HEK293 (cell line): ENCODE data around the gene PHACTR3.

ENCODE experiments used
- CTCF ChIA-PET: fragments of 350-600 bp; formaldehyde crosslinking; extraction: SDS; loops from one replicate; lab custom pipeline; 2021; ENCODE audit warnings: antibody characterized with exemption; lab: Yijun Ruan, JAX
- POLR2A ChIA-PET: fragments of 300-600 bp; formaldehyde crosslinking; extraction: SDS; loops from one replicate; lab custom pipeline; 2020; ENCODE audit warnings: antibody characterized with exemption, inconsistent platforms; lab: Yijun Ruan, JAX
- H3K27ac ChIP-seq: fragments of 200-500 bp; sonication (Bioruptor generic); 2 replicates; pipeline ENCODE4 v1.5.1; 2014; ENCODE audit warnings: low read depth, low read length, control low read depth, inconsistent platforms; ENCODE audit errors: extremely low read depth
- H3K36me3 ChIP-seq, 2 experiments: fragments of 200-500 bp in 1 of 2; sonication (Bioruptor generic) in 1 of 2; 1 replicate in 1 of 2; 2 replicates in 1 of 2; pipeline ENCODE4 v1.5.1; 2014 to 2017; ENCODE audit warnings: inconsistent platforms in 2 of 2, low read length in 2 of 2; ENCODE audit not compliant: control insufficient read depth in 2 of 2, insufficient read depth in 1 of 2
- H3K4me1 ChIP-seq: fragments of 200-500 bp; sonication (Bioruptor generic); 2 replicates; pipeline ENCODE4 v1.5.1; 2014; ENCODE audit warnings: mild to moderate bottlenecking, low read length, inconsistent platforms; ENCODE audit not compliant: control insufficient read depth, insufficient read depth
- H3K4me3 ChIP-seq: 2 replicates; pipeline ENCODE4 v1.5.1; 2011; ENCODE audit warnings: low read depth, mild to moderate bottlenecking, control low read depth, low read length, moderate library complexity
- H3K9me3 ChIP-seq: fragments of 200-500 bp; sonication (Bioruptor generic); 2 replicates; pipeline ENCODE4 v1.5.1; 2014; ENCODE audit warnings: low read depth, low read length, inconsistent platforms; ENCODE audit not compliant: control insufficient read depth, insufficient read depth
- HOXA7 ChIP-seq: sonication (generic); formaldehyde crosslinking; IDR thresholded peaks from 2 replicates; pipeline ENCODE4 v1.8.1; 2022; ENCODE audit warnings: missing genetic modification reagents, borderline replicate concordance
- KLF16 ChIP-seq: fragments of 450-650 bp; formaldehyde crosslinking; IDR thresholded peaks from 2 replicates; pipeline ENCODE4 v1.5.1; 2017; ENCODE audit warnings: missing biosample characterization, missing genetic modification characterization
- KLF7 ChIP-seq: fragments of 450-650 bp; formaldehyde crosslinking; IDR thresholded peaks from 2 replicates; pipeline ENCODE4 v1.5.1; 2016; ENCODE audit warnings: missing biosample characterization, missing genetic modification characterization, borderline replicate concordance
- MYNN ChIP-seq: fragments of 450-650 bp; formaldehyde crosslinking; IDR thresholded peaks from 2 replicates; pipeline ENCODE4 v1.5.1; 2016; ENCODE audit warnings: missing biosample characterization, missing genetic modification characterization, borderline replicate concordance
- ZFHX2 ChIP-seq: fragments of 450-650 bp; formaldehyde crosslinking; conservative IDR thresholded peaks from 2 replicates; pipeline ENCODE4 v1.5.1; 2016; ENCODE audit warnings: missing biosample characterization, missing genetic modification characterization
- ZFP3 ChIP-seq: fragments of 450-650 bp; formaldehyde crosslinking; IDR thresholded peaks from 2 replicates; pipeline ENCODE4 v1.5.1; 2016; ENCODE audit warnings: low read depth, missing biosample characterization, missing genetic modification characterization
- ZNF2 ChIP-seq: fragments of 450-650 bp; formaldehyde crosslinking; IDR thresholded peaks from 2 replicates; pipeline ENCODE4 v1.5.1; 2016; ENCODE audit warnings: missing biosample characterization, missing genetic modification characterization
- ZNF214 ChIP-seq: fragments of 450-650 bp; formaldehyde crosslinking; IDR thresholded peaks from 2 replicates; pipeline ENCODE4 v1.5.1; 2017; ENCODE audit warnings: missing biosample characterization, mild to moderate bottlenecking, missing genetic modification characterization, borderline replicate concordance
- ZNF510 ChIP-seq: fragments of 450-650 bp; formaldehyde crosslinking; IDR thresholded peaks from 2 replicates; pipeline ENCODE4 v1.5.1; 2018; ENCODE audit warnings: mild to moderate bottlenecking, missing genetic modification characterization, missing biosample characterization; ENCODE audit not compliant: insufficient replicate concordance
- ZNF529 ChIP-seq: fragments of 450-650 bp; formaldehyde crosslinking; IDR thresholded peaks from 2 replicates; pipeline ENCODE4 v1.5.1; 2017; ENCODE audit warnings: missing genetic modification characterization, missing biosample characterization; ENCODE audit not compliant: insufficient replicate concordance
- ZNF548 ChIP-seq: fragments of 450-650 bp; formaldehyde crosslinking; IDR thresholded peaks from 2 replicates; pipeline ENCODE4 v1.5.1; 2016; ENCODE audit warnings: missing biosample characterization, missing genetic modification characterization
- ZNF560 ChIP-seq: fragments of 450-650 bp; formaldehyde crosslinking; IDR thresholded peaks from 2 replicates; pipeline ENCODE4 v1.5.1; 2017; ENCODE audit warnings: missing biosample characterization, missing genetic modification characterization, borderline replicate concordance
- ZNF585B ChIP-seq: fragments of 450-650 bp; formaldehyde crosslinking; IDR thresholded peaks from 2 replicates; pipeline ENCODE4 v1.5.1; 2016; ENCODE audit warnings: missing biosample characterization, missing genetic modification characterization
- ZNF707 ChIP-seq: fragments of 450-650 bp; formaldehyde crosslinking; IDR thresholded peaks from 2 replicates; pipeline ENCODE4 v1.5.1; 2016; ENCODE audit warnings: missing biosample characterization, missing genetic modification characterization
- TF ChIP-seq, protein P1 (sequence below): fragments of 450-650 bp; formaldehyde crosslinking; IDR thresholded peaks from 2 replicates; pipeline ENCODE4 v1.5.0; 2017; ENCODE audit warnings: missing biosample characterization, missing genetic modification characterization, borderline replicate concordance
- TF ChIP-seq, protein P2 (sequence below): fragments of 450-650 bp; formaldehyde crosslinking; IDR thresholded peaks from 2 replicates; pipeline ENCODE4 v1.5.1; 2016; ENCODE audit warnings: missing biosample characterization, missing genetic modification characterization
- TF ChIP-seq, protein P3 (sequence below): fragments of 450-650 bp; formaldehyde crosslinking; IDR thresholded peaks from 2 replicates; pipeline ENCODE4 v1.5.1; 2016; ENCODE audit warnings: missing biosample characterization, missing genetic modification characterization

The PHACTR3 gene

DNA sequence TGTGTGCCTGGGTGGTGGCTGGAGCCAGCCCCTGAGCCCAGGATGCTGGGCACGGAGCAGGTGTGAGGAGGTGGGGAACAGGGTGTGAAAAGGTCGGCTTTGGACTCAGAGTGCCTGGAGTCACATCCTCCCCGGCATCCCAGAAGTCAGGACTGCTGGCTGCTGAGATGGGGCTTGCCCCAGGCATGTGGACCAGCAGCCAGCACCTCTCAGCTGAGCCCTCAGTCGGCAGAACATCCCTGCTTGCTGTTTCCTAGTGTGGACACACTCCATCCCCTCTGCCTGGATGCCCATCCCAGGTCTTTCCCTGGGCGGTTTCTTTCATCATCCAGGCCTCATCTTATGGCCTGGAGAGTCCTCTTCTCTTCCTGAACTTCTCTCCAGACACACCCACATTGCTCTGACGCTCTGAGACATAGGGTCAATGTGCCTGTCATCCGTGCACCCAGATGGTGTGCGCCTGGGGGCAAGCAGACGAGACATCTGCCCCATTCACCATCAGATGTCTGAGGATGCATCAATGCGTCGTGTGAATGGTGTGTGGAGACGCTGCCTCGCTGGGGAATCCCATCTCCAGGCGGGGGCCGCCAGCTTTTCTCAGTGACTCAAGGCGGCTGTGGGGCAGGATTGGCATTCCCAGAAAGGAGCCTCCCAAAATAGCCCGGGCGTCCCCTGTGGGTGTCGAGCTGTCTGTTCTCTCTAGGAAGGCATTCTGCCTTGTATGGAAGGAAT, 224.9 kb downstream of the PHACTR3 start:
- Histone ChIP-seq H3K4me3 (no peak overlapping the region), H3K36me3 (no peaks in the 10 kb centered on the region), H3K4me1 (no peaks in the 10 kb centered on the region), H3K9me3 (no peaks in the 10 kb centered on the region), H3K27ac (no peak overlapping the region)
- POLR2A ChIA-PET: no interaction called here
- CTCF ChIA-PET: interaction anchor here (1.0 to 1.3 kb wide), 2 partner anchors 21 to 46 kb away, joined by 3 to 4 read pairs; no protein-coding TSS in a partner anchor
- TF ChIP-seq ZNF2 (no peak), ZNF510 (tag by site-specific recombination) (no peak), KLF7 (no peak), ZFHX2 (tag by site-specific recombination) (no peak), ZNF707 (tag by site-specific recombination) (no peak), ZNF529 (tag by site-specific recombination) (no peak), ZFP3 (tag by site-specific recombination) (no peak), KLF16 (tag by site-specific recombination) (no peak), ZNF214 (tag by site-specific recombination) (no peak), MYNN (tag by site-specific recombination) (no peak), ZNF548 (tag by site-specific recombination) (no peak), ZNF585B (tag by site-specific recombination) (no peak)
- TF ChIP-seq, protein P1, sequence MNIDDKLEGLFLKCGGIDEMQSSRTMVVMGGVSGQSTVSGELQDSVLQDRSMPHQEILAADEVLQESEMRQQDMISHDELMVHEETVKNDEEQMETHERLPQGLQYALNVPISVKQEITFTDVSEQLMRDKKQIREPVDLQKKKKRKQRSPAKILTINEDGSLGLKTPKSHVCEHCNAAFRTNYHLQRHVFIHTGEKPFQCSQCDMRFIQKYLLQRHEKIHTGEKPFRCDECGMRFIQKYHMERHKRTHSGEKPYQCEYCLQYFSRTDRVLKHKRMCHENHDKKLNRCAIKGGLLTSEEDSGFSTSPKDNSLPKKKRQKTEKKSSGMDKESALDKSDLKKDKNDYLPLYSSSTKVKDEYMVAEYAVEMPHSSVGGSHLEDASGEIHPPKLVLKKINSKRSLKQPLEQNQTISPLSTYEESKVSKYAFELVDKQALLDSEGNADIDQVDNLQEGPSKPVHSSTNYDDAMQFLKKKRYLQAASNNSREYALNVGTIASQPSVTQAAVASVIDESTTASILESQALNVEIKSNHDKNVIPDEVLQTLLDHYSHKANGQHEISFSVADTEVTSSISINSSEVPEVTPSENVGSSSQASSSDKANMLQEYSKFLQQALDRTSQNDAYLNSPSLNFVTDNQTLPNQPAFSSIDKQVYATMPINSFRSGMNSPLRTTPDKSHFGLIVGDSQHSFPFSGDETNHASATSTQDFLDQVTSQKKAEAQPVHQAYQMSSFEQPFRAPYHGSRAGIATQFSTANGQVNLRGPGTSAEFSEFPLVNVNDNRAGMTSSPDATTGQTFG (tag by site-specific recombination): no peak

DNA sequence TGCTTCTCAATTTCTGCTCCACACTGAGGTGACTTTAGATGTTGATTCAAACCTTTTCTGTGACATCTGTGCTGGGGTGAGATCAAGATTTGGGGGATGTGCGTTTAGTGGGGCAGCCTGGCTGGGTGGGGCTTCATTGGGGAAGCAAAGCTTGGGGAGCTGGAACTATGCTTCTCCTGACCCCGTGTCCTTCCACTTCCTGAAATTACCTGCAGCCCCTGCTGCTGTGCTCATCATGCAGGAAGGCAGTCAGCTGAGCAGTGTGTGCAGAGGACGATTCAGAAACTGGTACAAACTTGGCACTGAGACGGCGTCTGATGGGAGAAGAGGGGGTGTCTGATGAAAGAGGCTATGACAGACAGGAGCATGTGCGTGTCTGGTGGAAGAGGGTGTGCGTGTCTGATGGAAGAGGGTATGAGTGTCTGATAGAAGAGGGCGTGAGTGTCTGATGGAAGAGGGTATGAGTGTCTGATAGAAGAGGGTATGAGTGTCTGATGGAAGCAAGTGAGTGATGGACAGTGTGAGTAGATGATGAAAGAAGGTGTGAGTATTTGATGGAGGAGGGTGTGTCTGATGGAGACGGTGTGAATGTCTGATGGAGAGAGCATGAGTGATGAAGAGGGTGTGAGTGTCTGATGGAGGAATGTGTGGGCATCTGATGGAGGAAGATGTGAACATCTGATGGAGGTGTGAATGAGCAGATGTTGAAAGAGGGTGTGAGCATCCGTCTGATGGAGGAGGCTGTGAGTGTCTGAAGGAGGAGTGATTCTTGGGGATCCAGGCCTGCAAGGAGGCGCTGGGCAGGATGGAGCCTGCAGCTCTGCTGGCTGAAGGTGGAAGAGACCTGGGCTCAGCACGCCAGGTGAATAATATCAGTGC, 225.7 kb downstream of the PHACTR3 start:
- no peaks in the 10 kb centered on the region for H3K36me3 ChIP-seq
- TF ChIP-seq KLF16 (tag by site-specific recombination) (peak; percentile 31; the same call in 1 of the 2 replicates), HOXA7 (CRISPR knock-in tag) (no peak), ZNF560 (tag by site-specific recombination) (no peak)
- TF ChIP-seq, protein P2, sequence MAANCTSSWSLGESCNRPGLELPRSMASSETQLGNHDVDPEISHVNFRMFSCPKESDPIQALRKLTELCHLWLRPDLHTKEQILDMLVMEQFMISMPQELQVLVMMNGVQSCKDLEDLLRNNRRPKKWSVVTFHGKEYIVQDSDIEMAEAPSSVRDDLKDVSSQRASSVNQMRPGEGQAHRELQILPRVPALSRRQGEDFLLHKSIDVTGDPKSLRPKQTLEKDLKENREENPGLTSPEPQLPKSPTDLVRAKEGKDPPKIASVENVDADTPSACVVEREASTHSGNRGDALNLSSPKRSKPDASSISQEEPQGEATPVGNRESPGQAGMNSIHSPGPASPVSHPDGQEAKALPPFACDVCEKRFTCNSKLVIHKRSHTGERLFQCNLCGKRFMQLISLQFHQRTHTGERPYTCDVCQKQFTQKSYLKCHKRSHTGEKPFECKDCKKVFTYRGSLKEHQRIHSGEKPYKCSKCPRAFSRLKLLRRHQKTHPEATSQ: no peak
- TF ChIP-seq, protein P3, sequence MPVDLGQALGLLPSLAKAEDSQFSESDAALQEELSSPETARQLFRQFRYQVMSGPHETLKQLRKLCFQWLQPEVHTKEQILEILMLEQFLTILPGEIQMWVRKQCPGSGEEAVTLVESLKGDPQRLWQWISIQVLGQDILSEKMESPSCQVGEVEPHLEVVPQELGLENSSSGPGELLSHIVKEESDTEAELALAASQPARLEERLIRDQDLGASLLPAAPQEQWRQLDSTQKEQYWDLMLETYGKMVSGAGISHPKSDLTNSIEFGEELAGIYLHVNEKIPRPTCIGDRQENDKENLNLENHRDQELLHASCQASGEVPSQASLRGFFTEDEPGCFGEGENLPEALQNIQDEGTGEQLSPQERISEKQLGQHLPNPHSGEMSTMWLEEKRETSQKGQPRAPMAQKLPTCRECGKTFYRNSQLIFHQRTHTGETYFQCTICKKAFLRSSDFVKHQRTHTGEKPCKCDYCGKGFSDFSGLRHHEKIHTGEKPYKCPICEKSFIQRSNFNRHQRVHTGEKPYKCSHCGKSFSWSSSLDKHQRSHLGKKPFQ: peak; percentile 52; the same call in 1 of the 2 replicates

More for the DNA sequence above, 225.7 kb downstream of the PHACTR3 start:
- H3K27ac ChIP-seq: no peak overlapping the region
- no peak overlapping the region for H3K4me3 ChIP-seq
- ChIA-PET POLR2A (no interaction called here), CTCF (interaction anchor here (0.6 kb wide), 1 partner anchor 722 kb away, joined by 3 read pairs; no protein-coding TSS in a partner anchor)
- no peaks in the 10 kb centered on the region for H3K9me3 ChIP-seq
- H3K4me1 ChIP-seq: peaks cover 4% of the 10 kb centered on the region; the same call in 1 of the 2 replicates
